ENCODE results near the gene WDR86.
A peak's percentile ranks its signal among the peaks of the same experiment; 100 is the strongest.

Gene WDR86

GRCh38 chr7:151378011-151378410 is 31.8 kb downstream of the WDR86 start:
- no peak for DNase-seq

DNA sequence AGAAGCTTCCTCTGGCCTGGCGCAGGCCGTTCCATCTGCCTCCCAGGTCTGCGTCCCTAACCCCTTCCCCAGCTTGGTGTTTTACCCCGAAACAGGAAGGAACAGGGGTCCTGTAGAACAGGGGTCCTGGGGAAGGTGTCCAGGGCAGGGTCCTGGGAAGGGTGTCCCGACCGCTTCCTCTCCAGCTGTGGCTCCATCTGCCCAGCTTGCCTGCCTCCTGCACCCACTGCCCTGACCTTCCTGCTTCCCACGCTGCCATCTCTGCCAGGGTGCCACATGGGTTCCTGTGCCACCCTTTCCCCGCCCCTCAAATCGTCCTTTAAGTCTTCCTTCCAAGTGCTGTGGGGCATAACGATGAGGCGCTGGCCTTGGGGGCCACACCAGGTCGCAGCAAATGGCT is 32.4 kb downstream of the WDR86 start:
- no peak for DNase-seq

- no peak for DNase-seq
Observed at GRCh38 chr7:151376218-151376902, 33.5 kb downstream of the WDR86 start.

DNA sequence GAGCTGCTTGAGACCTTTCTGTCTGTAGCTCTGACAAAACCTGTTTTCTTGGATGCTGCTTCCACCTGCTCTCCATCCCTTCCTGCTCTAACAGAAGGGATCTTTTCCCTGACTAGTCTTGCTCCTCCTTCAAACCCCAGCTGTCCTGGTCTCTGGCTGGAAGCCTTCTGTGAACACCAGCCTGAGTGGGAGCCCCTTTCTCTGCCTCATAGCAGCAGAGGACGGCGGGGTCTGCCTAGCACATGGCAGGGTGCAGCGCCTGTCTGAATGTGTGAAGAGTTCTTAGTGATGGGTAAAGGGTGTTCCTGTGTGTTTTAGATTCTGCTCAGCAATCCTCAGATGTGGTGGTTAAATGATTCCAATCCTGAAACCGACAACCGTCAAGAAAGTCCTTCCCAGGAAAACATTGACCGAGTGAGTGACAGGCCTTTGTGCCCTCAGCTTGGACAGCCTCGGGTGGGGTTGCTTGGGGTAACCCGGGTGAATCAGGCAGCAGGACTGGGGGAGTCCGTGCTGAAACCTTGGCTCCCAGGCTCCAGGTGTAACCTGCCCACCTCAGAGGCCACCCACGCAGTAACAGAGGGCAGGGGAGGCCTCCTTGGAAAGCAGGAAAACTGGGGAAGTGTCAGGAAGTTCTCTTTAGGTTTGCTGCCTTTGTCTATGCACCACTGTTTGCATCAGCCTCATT is 34.2 kb downstream of the WDR86 start:
- DNase-seq = no peak

DNA sequence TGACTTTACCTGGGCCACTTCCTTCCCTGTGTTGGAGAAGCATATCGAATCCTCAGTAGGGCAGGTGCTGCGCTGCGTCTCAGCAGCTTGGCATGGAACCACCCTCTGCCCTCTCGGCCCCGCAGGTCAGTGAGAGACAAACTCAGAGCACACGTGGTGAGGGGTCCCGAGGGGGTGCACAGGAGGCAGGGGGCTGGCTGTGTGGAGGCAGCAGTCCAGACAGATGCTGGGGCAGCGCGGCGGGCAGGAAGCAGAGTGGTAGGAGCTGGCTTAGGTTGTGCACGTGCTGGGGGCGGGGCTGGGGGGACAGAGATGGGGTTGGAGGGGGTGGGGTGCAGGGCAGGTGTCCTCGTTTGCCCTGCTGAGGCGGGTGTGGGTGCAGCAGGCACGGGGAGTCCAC is 35.1 kb downstream of the WDR86 start:
- DNase-seq = no peak

DNA sequence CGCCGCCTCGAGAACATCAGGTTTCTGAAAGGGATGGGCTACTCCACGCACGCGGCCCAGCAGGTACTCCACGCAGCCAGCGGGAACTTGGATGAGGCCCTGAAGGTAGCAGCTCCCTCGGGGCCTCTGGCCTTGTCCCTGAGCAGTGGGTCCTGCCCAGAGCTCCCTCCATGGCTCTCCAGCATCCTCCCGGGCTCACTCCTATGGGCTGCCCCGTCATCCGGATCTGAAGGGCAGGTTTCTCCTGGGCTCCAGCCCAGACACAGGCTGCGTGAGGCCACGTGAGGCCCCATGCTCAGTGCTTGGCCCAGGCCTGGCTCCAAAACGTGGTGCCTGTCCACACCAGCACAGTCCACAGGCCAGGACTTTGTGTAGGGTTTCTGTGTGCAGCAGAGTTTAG is 35.7 kb downstream of the WDR86 start:
- no peak for DNase-seq

- no peak for DNase-seq
Observed at GRCh38 chr7:151373599-151373998, 36.2 kb downstream of the WDR86 start.

- no peak for DNase-seq
Observed at GRCh38 chr7:151372612-151373265, 37.1 kb downstream of the WDR86 start.

DNA sequence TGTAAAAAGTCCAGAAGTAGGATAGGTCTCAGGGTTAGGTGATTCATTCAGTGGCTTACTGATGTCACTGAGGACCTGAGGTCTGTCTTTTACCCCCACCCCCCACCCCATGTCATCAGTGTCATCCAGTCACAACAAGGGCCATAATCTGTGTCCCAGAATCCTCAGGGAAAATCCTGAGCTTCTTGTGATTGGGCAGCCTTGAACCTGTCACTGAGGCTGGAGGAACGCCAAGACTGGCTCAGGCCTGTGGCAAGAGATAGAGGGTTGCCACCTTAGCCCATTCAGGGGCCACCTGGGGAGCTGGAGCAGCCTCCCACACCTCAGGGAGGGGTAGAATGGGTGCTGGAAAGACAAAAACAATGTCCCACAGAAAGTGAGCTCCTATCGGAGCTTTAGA is 38.6 kb downstream of the WDR86 start:
- no peak for DNase-seq

GRCh38 chr7:151368136-151368571 is 41.7 kb downstream of the WDR86 start:
- peak in 1 of 2 experiments; percentile 67 for DNase-seq

GRCh38 chr7:151367284-151367683 is 42.6 kb downstream of the WDR86 start:
- no peak for DNase-seq

DNA sequence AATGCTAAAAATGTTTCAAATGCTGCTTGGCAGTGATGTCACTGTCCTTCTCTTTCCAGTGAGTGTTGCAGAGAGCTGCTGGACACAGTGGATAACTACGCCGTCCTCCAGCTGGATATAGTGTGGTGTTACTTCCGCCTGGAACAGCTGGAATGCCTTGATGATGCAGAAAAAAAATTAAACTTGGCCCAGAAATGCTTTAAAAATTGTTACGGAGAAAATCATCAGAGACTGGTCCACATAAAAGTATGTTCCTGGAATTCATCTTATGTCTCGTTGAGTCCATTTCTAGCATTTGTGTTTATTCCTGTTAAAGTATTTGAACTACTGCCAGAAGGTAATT is 43.0 kb downstream of the WDR86 start:
- no peak for DNase-seq

- no peak for DNase-seq
Observed at GRCh38 chr7:151366166-151366879, 43.5 kb downstream of the WDR86 start.

DNA sequence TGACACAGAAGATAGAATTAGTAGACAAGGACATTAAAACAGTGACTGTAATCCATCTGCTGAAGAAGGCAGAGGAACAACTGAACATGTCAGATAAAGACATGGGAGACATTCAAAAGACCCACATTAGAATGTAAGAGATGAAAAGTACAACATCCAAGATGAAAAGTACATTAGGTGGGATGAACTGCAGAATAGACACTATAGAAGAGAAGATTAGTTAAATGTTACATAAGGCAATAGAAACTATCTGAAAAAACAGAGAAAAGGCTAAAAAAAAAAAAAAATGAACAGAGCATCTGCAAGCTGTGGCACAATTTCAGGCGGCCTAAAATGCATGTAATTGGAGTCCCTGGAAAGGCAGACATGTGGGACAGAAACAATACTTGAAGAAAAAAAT is 46.7 kb downstream of the WDR86 start:
- no peak for DNase-seq

DNA sequence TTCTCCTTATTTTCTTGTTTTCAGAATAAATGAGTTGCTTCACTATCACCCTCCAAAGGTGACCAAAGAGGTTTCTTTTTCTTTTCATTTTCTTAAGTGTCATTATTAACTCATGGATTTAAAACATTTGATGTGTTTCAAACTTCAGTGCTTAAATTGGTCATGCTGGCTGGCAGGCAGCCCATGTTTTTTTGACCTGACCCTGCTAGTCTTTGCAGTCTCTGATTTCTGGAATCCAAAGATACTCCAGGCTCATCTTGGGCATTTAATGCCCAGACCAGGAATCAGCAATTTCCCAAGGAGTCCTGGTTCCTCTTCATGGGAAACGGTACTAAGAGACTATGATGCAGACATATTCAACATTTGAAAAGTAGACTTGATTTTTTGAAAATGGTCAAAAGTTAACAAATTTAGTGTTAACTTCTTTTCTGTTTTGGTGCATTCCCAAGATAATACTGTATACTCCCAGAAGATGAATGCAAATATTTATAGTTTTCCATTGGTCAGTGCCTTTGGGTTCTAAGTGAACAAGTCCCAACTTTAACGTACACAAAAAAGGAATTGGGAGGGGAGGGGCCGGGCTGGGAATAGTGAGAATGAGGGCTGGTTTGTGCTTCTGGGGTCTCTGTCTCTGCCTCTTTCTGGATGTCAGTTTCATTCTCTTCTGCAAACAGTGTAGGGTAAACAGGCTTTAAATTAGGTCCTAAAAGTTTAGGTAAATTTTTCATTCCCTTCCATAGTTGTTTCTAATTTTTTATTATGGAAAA is 48.5 kb downstream of the WDR86 start:
- no peak for DNase-seq

DNA sequence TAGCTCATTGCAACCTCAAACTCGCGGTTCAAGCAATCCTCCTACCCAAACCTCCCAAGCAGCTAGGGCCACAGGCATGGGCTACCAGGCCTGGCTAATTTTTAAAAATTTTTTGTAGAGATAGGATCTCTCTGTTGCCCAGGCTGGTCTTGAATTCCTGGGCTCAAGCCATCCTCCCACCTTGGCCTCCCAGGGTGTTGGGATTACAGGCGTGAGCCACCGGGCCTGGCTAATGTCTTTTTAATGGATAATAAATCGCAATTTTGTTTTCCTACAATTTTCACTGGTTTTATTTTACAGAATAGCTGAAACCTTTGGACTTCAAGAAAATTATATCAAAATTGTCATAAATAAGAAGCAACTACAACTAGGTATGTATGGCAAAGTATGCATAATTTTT is 57.3 kb downstream of the WDR86 start:
- DNase-seq = no peak

DNA sequence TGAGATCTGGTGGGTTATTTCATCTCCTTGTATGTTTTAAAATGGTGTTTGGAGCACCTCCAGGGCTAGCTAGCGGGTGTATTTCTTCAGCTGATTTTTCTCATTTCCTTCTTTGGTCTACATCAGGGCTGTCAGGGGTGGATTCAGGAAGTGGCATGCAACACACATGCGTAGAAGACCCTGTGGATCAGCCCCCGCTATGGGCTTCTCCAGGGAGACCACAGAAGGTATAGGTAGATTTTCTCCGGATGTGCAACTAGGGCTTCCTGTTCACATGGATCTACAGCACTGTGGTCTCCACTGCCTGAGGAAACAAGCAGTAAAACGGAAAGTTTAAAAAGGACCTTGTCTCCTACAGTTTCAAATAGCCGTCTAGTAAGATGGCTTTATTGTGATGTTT is 57.9 kb downstream of the WDR86 start:
- no peak for DNase-seq

DNA sequence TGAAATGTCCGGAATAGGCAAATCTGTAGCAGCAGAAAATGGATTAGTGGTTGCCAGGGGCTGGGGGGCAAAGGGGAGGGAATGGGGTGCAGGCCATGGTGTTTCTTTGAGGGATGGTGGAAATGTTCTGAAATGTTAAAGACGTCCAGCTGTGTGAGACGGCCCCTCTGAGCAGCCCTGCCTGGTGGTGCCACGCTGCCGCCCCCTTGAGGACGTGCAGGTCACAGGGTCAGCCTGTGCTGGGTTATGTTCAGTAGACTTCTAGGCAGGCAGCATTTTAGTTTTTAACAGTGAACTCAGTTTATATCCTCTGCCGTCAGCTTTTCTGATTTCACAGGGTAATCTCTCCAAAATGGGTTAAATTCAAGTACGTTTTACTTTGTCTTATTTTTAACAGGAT is 58.8 kb downstream of the WDR86 start:
- peak in 1 of 2 experiments; percentile 13 for DNase-seq

GRCh38 chr7:151349507-151349853 is 60.4 kb downstream of the WDR86 start:
- no peak for DNase-seq

GRCh38 chr7:151348970-151349369 is 60.9 kb downstream of the WDR86 start:
- no peak for DNase-seq

GRCh38 chr7:151347200-151347599 is 62.6 kb downstream of the WDR86 start:
- no peak for DNase-seq

DNA sequence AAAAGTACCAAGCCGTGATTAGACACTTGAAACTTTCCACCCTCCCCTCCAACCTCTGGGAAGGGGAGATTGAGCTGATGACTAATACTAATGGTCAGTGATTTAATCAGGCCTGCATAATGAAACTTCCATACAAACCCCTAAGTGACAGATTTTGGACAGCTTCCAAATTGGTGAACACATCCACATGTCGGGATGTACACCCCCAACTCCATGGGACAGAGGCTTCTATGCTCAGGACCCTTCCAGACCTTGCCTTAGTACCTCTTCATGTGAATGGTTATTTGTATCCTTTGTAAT is 63.4 kb downstream of the WDR86 start:
- DNase-seq = no peak
